ENCODE measurements around the gene SIGLEC8.

The SIGLEC8 gene

GRCh38 chr19:51440846-51441409 lies 17.3 kb downstream of the SIGLEC8 start:
- Histone ChIP-seq H3K4me3 (IDR thresholded peaks at IDR 0.05; ENCODE audit: insufficient read depth, low read depth, low read length) (no peak overlapping the region), H2AFZ (ENCODE audit: low read depth) (no peak overlapping the region), H4K20me1 (ENCODE audit: insufficient read depth) (no peaks in the 10 kb centered on the region), H3K79me2 (ENCODE audit: insufficient read depth, low read depth) (no peaks in the 10 kb centered on the region), H3K27me3 (ENCODE audit: insufficient read depth, low read depth) (0 out of 2 replicates have a peak, but pooled peaks cover 2% of the 10 kb centered on the region), H3K27ac (no peak overlapping the region), H3K36me3 (ENCODE audit: insufficient read depth) (no peaks in the 10 kb centered on the region), H3K4me2 (no peak overlapping the region), H3K9ac (no peak overlapping the region), H3K4me1 (ENCODE audit: low read depth, poor library complexity, severe bottlenecking) (no peaks in the 10 kb centered on the region)
- TF ChIP-seq CTCF (conservative IDR thresholded peaks at IDR 0.05; ENCODE audit: low read depth, low read length): no peak

- H3K4me2 ChIP-seq: no peak overlapping the region
- H3K36me3 ChIP-seq (ENCODE audit: insufficient read depth): no peaks in the 10 kb centered on the region
- H4K20me1 ChIP-seq (ENCODE audit: insufficient read depth): no peaks in the 10 kb centered on the region
- H2AFZ ChIP-seq (ENCODE audit: low read depth): no peak overlapping the region
- H3K4me1 ChIP-seq (ENCODE audit: low read depth, poor library complexity, severe bottlenecking): no peaks in the 10 kb centered on the region
- H3K27ac ChIP-seq: no peak overlapping the region
- H3K79me2 ChIP-seq (ENCODE audit: insufficient read depth, low read depth): no peaks in the 10 kb centered on the region
- 0 out of 2 replicates have a peak, but pooled peaks cover 2% of the 10 kb centered on the region for H3K27me3 ChIP-seq (ENCODE audit: insufficient read depth, low read depth)
- no peak for TF ChIP-seq CTCF (conservative IDR thresholded peaks at IDR 0.05; ENCODE audit: low read depth, low read length)
- no peak overlapping the region for H3K9ac ChIP-seq
- no peak overlapping the region for H3K4me3 ChIP-seq (IDR thresholded peaks at IDR 0.05; ENCODE audit: insufficient read depth, low read depth, low read length)
Observed at GRCh38 chr19:51440052-51440451, 18.2 kb downstream of the SIGLEC8 start.

- Histone ChIP-seq H2AFZ (ENCODE audit: low read depth) (no peak overlapping the region), H3K9ac (no peak overlapping the region), H3K36me3 (ENCODE audit: insufficient read depth) (no peaks in the 10 kb centered on the region), H3K79me2 (ENCODE audit: insufficient read depth, low read depth) (no peaks in the 10 kb centered on the region), H3K4me3 (IDR thresholded peaks at IDR 0.05; ENCODE audit: insufficient read depth, low read depth, low read length) (no peak overlapping the region), H3K27me3 (ENCODE audit: insufficient read depth, low read depth) (0 out of 2 replicates have a peak, but pooled peaks cover 2% of the 10 kb centered on the region), H3K27ac (no peak overlapping the region), H3K4me2 (no peak overlapping the region), H3K4me1 (ENCODE audit: low read depth, poor library complexity, severe bottlenecking) (no peaks in the 10 kb centered on the region), H4K20me1 (ENCODE audit: insufficient read depth) (no peaks in the 10 kb centered on the region)
- no peak for TF ChIP-seq CTCF (conservative IDR thresholded peaks at IDR 0.05; ENCODE audit: low read depth, low read length)
Observed at GRCh38 chr19:51439021-51439465, 19.2 kb downstream of the SIGLEC8 start.

GRCh38 chr19:51434456-51434855 lies 23.8 kb downstream of the SIGLEC8 start:
- TF ChIP-seq CTCF (conservative IDR thresholded peaks at IDR 0.05; ENCODE audit: low read depth, low read length): no peak
- no peak overlapping the region for H3K27ac ChIP-seq
- no peak overlapping the region for H3K4me2 ChIP-seq
- no peak overlapping the region for H3K4me3 ChIP-seq (IDR thresholded peaks at IDR 0.05; ENCODE audit: insufficient read depth, low read depth, low read length)
- no peaks in the 10 kb centered on the region for H4K20me1 ChIP-seq (ENCODE audit: insufficient read depth)
- no peak overlapping the region for H3K9ac ChIP-seq
- no peak overlapping the region for H2AFZ ChIP-seq (ENCODE audit: low read depth)
- 0 out of 2 replicates have a peak, but pooled peaks cover 3% of the 10 kb centered on the region for H3K27me3 ChIP-seq (ENCODE audit: insufficient read depth, low read depth)
- no peaks in the 10 kb centered on the region for H3K79me2 ChIP-seq (ENCODE audit: insufficient read depth, low read depth)
- no peaks in the 10 kb centered on the region for H3K36me3 ChIP-seq (ENCODE audit: insufficient read depth)
- H3K4me1 ChIP-seq (ENCODE audit: low read depth, poor library complexity, severe bottlenecking): no peaks in the 10 kb centered on the region
